Esophagus (tissue), 2 donors: ENCODE results near the gene RBL1. TPM values are rescaled to one million over a fixed set of nuclear protein-coding genes. Genes with fewer than 3 reads are reported as not detected.
A peak's percentile ranks its signal among the peaks of the same experiment; 100 is the strongest.

Experiments
- H3K27ac ChIP-seq, 2 donors: one replicate each; pipeline ENCODE4 v1.5.1; 2013; ENCODE audit warnings: low read depth in 2 of 2, mild to moderate bottlenecking in 2 of 2, inconsistent platforms in 1 of 2, low read length in 1 of 2, moderate library complexity in 1 of 2
- H3K27me3 ChIP-seq, 2 donors: one replicate each; pipeline ENCODE4 v1.6.1; 2013; ENCODE audit warnings: low read length in 2 of 2, control low read depth in 1 of 2, mild to moderate bottlenecking in 1 of 2; ENCODE audit not compliant: insufficient read depth in 2 of 2, control insufficient read depth in 1 of 2
- H3K36me3 ChIP-seq, 2 donors: one replicate each; pipeline ENCODE4 v1.6.1; 2013; ENCODE audit warnings: low read length in 1 of 2; ENCODE audit not compliant: control insufficient read depth in 2 of 2, insufficient read depth in 2 of 2
- H3K4me1 ChIP-seq, 2 donors: one replicate each; pipeline ENCODE4 v1.6.1; 2013; ENCODE audit warnings: low read length in 1 of 2; ENCODE audit not compliant: control insufficient read depth in 2 of 2, insufficient read depth in 2 of 2
- H3K4me3 ChIP-seq, 2 donors: one replicate each; pipeline ENCODE4 v1.5.1; 2013; ENCODE audit warnings: low read length in 2 of 2, mild to moderate bottlenecking in 2 of 2, low read depth in 1 of 2, moderate library complexity in 1 of 2
- H3K9me3 ChIP-seq, 2 donors: one replicate each; pipeline ENCODE4 v1.6.1; 2013; ENCODE audit warnings: mild to moderate bottlenecking in 2 of 2, low read depth in 1 of 2, low read length in 1 of 2, moderate library complexity in 1 of 2; ENCODE audit not compliant: control insufficient read depth in 2 of 2, insufficient read depth in 1 of 2
- WGBS, 2 donors: extraction: QIAGEN DNeasy Blood & Tissue Kit; methylation state at CpG; one replicate each; pipeline ENCODE4 v1.1.7; 2013; 5-methylcytosine and 5-hydroxymethylcytosine counted together
- polyA plus RNA-seq, 2 donors: library from polyadenylated mRNA; stranded (reverse); fragments of 200-250 nt; gene quantifications; one replicate each; pipeline ENCODE4 v1.2.3, GENCODE V29; 2013
- donor health status: healthy with polysubstance abuse.
- donor health status: Bipolar disorder and iron deficiency.

RBL1 gene
- polyA plus RNA-seq, 2 donors: 2.0 to 2.5 TPM

- Histone ChIP-seq H3K9me3 (no peaks in the 10 kb centered on the region), H3K27ac (no peak overlapping the region), H3K27me3 (no peaks in the 10 kb centered on the region), H3K4me3 (no peak overlapping the region), H3K4me1 (no peaks in the 10 kb centered on the region), H3K36me3 (no peaks in the 10 kb centered on the region)
- 81 to 83% methylated on average over 4 of the region's 4 CpGs for WGBS, 2 donors
These were observed 24.7 kb upstream of the RBL1 start for GRCh38 chr20:37120497-37120896.

- Histone ChIP-seq H3K36me3 (no peaks in the 10 kb centered on the region), H3K9me3 (no peaks in the 10 kb centered on the region), H3K4me1 (no peaks in the 10 kb centered on the region), H3K4me3 (no peak overlapping the region), H3K27ac (no peak overlapping the region), H3K27me3 (no peaks in the 10 kb centered on the region)
- WGBS, 2 donors: 93 to 94% methylated on average over 7 of the region's 7 CpGs
These were observed 23.7 kb upstream of the RBL1 start for GRCh38 chr20:37119356-37120036.

GRCh38 chr20:37114012-37114411 is 18.2 kb upstream of the RBL1 start:
- Histone ChIP-seq H3K27ac (no peak overlapping the region), H3K4me3 (no peak overlapping the region), H3K27me3 (no peaks in the 10 kb centered on the region), H3K36me3 (no peaks in the 10 kb centered on the region), H3K4me1 (no peaks in the 10 kb centered on the region), H3K9me3 (no peaks in the 10 kb centered on the region)
- WGBS, 2 donors: 87% methylated on average over 8 of the region's 8 CpGs

GRCh38 chr20:37111926-37112455 is 16.2 kb upstream of the RBL1 start:
- Histone ChIP-seq H3K9me3 (no peaks in the 10 kb centered on the region), H3K27ac (no peak overlapping the region), H3K4me1 (no peaks in the 10 kb centered on the region), H3K4me3 (no peak overlapping the region), H3K36me3 (no peaks in the 10 kb centered on the region), H3K27me3 (no peaks in the 10 kb centered on the region)
- 80 to 92% methylated on average over 2 of the region's 2 CpGs for WGBS, 2 donors

- WGBS, 2 donors: 77 to 88% methylated on average over 4 of the region's 4 CpGs
These were observed 12.9 kb upstream of the RBL1 start for GRCh38 chr20:37108676-37109075.

GRCh38 chr20:37102571-37102970 is 6.8 kb upstream of the RBL1 start:
- Histone ChIP-seq H3K9me3 (no peaks in the 10 kb centered on the region), H3K4me3 (no peak overlapping the region), H3K36me3 (no peaks in the 10 kb centered on the region), H3K4me1 (no peaks in the 10 kb centered on the region), H3K27ac (no peak overlapping the region), H3K27me3 (no peaks in the 10 kb centered on the region)
- WGBS, 2 donors: 91 to 93% methylated on average over 6 of the region's 6 CpGs

More at GRCh38 chr20:37108676-37109075, 12.9 kb upstream of the RBL1 start:
- Histone ChIP-seq H3K27me3 (no peaks in the 10 kb centered on the region), H3K4me1 (no peaks in the 10 kb centered on the region), H3K4me3 (no peak overlapping the region), H3K9me3 (no peaks in the 10 kb centered on the region), H3K27ac (no peak overlapping the region), H3K36me3 (no peaks in the 10 kb centered on the region)

- H3K27me3 ChIP-seq: no peaks in the 10 kb centered on the region
- H3K4me1 ChIP-seq: no peaks in the 10 kb centered on the region
- 62 to 64% methylated on average over 11 of the region's 11 CpGs for WGBS, 2 donors
- H3K9me3 ChIP-seq: no peaks in the 10 kb centered on the region
- no peaks in the 10 kb centered on the region for H3K36me3 ChIP-seq
- H3K4me3 ChIP-seq: peak overlapping the region in 1 of 2 donors; percentile 80
- peak overlapping the region in 1 of 2 donors; percentile 79 for H3K27ac ChIP-seq
These were observed 731 bp upstream of the RBL1 start for GRCh38 chr20:37096415-37097041.

- peak overlapping the region; percentile 50 to 75 for H3K27ac ChIP-seq
- no peaks in the 10 kb centered on the region for H3K36me3 ChIP-seq
- H3K4me1 ChIP-seq: no peaks in the 10 kb centered on the region
- H3K4me3 ChIP-seq: peak overlapping the region; percentile 80 to 81
- 0 to 1% methylated on average over 19 of the region's 19 CpGs for WGBS, 2 donors
- no peaks in the 10 kb centered on the region for H3K9me3 ChIP-seq
- H3K27me3 ChIP-seq: no peaks in the 10 kb centered on the region
These were observed 644 bp downstream of the RBL1 start for GRCh38 chr20:37095108-37095598.

- 71 to 80% methylated on average over 2 of the region's 2 CpGs for WGBS, 2 donors
- Histone ChIP-seq H3K4me3 (no peak overlapping the region), H3K27ac (no peak overlapping the region), H3K27me3 (no peaks in the 10 kb centered on the region), H3K36me3 (no peaks in the 10 kb centered on the region), H3K4me1 (no peaks in the 10 kb centered on the region), H3K9me3 (no peaks in the 10 kb centered on the region)
These were observed 5.4 kb downstream of the RBL1 start for GRCh38 chr20:37090407-37090806.
